Measurements from ENCODE around the gene CD68. TPM values are rescaled to one million over a fixed set of nuclear protein-coding genes. Genes with fewer than 3 reads are reported as not detected.

The CD68 gene
- total RNA-seq, 2 donors from 2014 or later, result 4.3 to 14.8 TPM

DNA sequence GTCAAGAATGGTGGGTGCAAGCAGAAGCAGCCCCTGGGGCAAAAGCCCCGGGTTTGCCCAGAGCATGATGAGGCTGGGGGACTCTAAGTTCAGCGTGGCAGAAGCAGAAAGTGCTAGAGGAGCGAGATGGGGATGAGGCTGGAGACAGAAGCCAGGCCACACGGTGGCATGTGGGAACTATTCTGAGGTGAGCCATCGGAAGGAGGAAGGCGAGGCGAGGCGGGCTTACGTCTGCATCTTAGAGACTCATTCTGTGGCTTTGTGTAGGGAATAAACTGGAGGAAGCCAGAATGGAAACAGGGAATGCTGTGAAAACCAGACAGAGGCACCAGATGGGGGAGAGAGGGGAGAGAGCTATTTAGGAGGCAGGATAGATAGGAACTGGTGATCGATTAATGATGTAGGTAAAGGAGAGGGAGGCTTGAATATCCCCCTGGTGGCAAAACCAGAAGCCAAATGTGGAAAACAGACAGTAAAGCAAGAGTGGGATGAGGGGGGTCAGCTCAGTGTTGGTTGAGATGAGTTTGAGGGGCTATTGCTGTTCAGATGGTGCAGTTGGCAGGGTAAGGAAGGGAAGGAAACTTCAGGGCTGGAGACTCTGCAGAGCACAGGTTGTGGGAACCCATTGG, 24.0 kb upstream of the CD68 start:
- Histone ChIP-seq H3K4me3 (no peak overlapping the region), H3K27ac (no peak overlapping the region), H3K4me1 (peaks cover 32% of the 10 kb centered on the region), H3K9me3 (no peaks in the 10 kb centered on the region), H3K27me3 (no peaks in the 10 kb centered on the region), H3K36me3 (replicated peaks in 1 of 2; ENCODE audit: insufficient read depth in 1 of 2, low read depth in 2 of 2) (no peaks in the 10 kb centered on the region)
- no peak for DNase-seq
- intact Hi-C loops (cut with DNase I), result no loop called here
- no peak for ATAC-seq
- TF ChIP-seq CTCF (IDR thresholded peaks at IDR 0.05) (no peak), POLR2A (IDR thresholded peaks at IDR 0.05) (no peak)
- WGBS, 2 donors, result 68 to 80% methylated on average over 10 of the region's 10 CpGs

DNA sequence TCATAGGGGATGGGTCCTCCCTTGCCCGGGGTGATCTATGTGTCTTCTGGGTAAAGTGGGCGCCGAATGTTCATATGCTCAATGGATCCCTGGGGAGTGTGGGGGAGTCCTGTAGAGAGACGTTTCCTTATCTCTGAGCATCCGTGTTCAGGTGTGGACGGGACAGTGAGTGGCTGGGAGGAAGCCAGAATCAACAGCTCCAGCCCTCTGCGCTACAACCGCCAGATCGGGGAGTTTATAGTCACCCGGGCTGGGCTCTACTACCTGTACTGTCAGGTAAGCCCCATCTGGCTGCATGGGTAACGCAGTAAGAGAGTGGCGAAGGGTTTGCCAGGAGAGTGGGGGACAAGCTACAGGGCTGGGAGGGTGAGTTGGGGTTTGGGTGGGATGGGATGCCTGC, 22.8 kb upstream of the CD68 start:
- Histone ChIP-seq H3K27me3 (no peaks in the 10 kb centered on the region), H3K27ac (no peak overlapping the region), H3K4me1 (peaks cover 37% of the 10 kb centered on the region), H3K9me3 (no peaks in the 10 kb centered on the region), H3K36me3 (replicated peaks in 1 of 2; ENCODE audit: insufficient read depth in 1 of 2, low read depth in 2 of 2) (no peaks in the 10 kb centered on the region), H3K4me3 (no peak overlapping the region)
- ATAC-seq (no peak), DNase-seq (no peak)
- TF ChIP-seq POLR2A (IDR thresholded peaks at IDR 0.05), result no peak
- TF ChIP-seq CTCF (IDR thresholded peaks at IDR 0.05), result no peak
- intact Hi-C loops (cut with DNase I), result no loop called here
- 64 to 70% methylated on average over 8 to 12 of the region's 12 CpGs for WGBS, 2 donors

DNA sequence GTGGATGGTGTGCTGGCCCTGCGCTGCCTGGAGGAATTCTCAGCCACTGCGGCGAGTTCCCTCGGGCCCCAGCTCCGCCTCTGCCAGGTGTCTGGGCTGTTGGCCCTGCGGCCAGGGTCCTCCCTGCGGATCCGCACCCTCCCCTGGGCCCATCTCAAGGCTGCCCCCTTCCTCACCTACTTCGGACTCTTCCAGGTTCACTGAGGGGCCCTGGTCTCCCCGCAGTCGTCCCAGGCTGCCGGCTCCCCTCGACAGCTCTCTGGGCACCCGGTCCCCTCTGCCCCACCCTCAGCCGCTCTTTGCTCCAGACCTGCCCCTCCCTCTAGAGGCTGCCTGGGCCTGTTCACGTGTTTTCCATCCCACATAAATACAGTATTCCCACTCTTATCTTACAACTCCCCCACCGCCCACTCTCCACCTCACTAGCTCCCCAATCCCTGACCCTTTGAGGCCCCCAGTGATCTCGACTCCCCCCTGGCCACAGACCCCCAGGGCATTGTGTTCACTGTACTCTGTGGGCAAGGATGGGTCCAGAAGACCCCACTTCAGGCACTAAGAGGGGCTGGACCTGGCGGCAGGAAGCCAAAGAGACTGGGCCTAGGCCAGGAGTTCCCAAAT, 22.2 kb upstream of the CD68 start:
- Histone ChIP-seq H3K36me3 (replicated peaks in 1 of 2; ENCODE audit: insufficient read depth in 1 of 2, low read depth in 2 of 2) (no peaks in the 10 kb centered on the region), H3K4me3 (no peak overlapping the region), H3K27me3 (no peaks in the 10 kb centered on the region), H3K9me3 (no peaks in the 10 kb centered on the region), H3K4me1 (peaks cover 38% of the 10 kb centered on the region), H3K27ac (peak overlapping the region; percentile 92 to 99 (median 98))
- intact Hi-C loops (cut with DNase I), result no loop called here
- DNase-seq (no peak), ATAC-seq (no peak)
- TF ChIP-seq POLR2A (IDR thresholded peaks at IDR 0.05) (no peak), CTCF (IDR thresholded peaks at IDR 0.05) (no peak)
- 64 to 67% methylated on average over 11 to 19 of the region's 19 CpGs for WGBS, 2 donors

DNA sequence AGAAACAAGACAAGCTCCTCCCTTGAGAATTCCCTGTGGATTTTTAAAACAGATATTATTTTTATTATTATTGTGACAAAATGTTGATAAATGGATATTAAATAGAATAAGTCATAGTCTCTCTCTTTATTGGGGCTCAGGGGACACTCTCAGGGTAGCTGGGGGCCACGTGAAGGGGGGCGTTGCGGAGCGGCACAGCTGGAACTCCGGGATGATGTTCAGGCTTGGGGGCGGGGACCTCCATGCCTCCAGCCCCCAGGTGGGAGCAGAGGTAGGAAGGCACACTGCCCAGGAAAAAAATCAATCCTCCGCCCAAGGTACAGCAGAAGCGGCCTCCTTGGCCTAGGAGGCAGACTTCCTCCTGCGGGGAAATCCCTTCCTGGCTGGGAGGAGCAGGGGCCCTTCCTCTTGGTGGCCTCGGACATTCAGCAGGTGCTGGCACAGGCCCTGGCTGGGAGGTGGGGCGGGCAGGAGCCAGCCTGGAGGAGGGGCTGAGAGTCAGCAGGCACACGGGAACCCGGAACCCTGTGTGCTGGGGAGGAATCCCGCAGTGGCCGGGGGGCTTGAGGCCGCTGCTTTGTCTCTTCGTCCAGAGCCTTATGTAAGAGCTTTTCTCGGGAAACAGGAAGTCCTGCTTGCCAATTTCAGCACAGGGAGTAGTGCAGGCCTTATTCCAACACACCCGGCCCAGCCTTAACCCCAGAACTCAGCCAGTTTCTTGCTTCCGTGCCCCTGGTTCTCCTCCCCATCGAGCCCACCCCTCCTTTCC, 21.5 kb upstream of the CD68 start:
- peak overlapping the region; percentile 92 to 99 (median 98) for H3K27ac ChIP-seq
- peak overlapping the region in 1 of 2 donors; percentile 5 for H3K4me3 ChIP-seq
- no peaks in the 10 kb centered on the region for H3K36me3 ChIP-seq (replicated peaks in 1 of 2; ENCODE audit: insufficient read depth in 1 of 2, low read depth in 2 of 2)
- ATAC-seq (peak; percentile 76), DNase-seq (peak; percentile 93 to 97 (median 96))
- no peaks in the 10 kb centered on the region for H3K27me3 ChIP-seq
- 2 to 3% methylated on average over 15 to 21 of the region's 21 CpGs for WGBS, 2 donors
- intact Hi-C loops (cut with DNase I), result no loop called here
- peaks cover 45% of the 10 kb centered on the region for H3K4me1 ChIP-seq
- no peaks in the 10 kb centered on the region for H3K9me3 ChIP-seq
- TF ChIP-seq POLR2A (IDR thresholded peaks at IDR 0.05), result peak; percentile 69 to 94 (median 91)
- TF ChIP-seq CTCF (IDR thresholded peaks at IDR 0.05), result peak in 3 of 7 experiments; percentile 11 to 31 (median 23)
